BLaER1 treated with 17β-estradiol and CSF1 and Interleukin-3, amounts not matched to agents 10 nM and 100 nM (cell line): ENCODE measurements around the gene CDKL1.

Experiments
- H3K27ac ChIP-seq, 11 experiments: shearing (Covaris generic); formaldehyde crosslinking; 2 replicates each; pipeline ENCODE4 v1.8.1; 2022
- H3K27me3 ChIP-seq, 11 experiments: shearing (Covaris generic); formaldehyde crosslinking; 2 replicates each; pipeline ENCODE4 v1.8.1; 2022
- H3K36me3 ChIP-seq, 11 experiments: shearing (Covaris generic); formaldehyde crosslinking; 2 replicates each; pipeline ENCODE4 v1.8.1; 2022
- H3K4me1 ChIP-seq, 10 experiments: shearing (Covaris generic); formaldehyde crosslinking; 2 replicates each; pipeline ENCODE4 v1.8.1; 2022
- H3K4me2 ChIP-seq, 11 experiments: shearing (Covaris generic); formaldehyde crosslinking; 2 replicates each; pipeline ENCODE4 v1.8.1; 2022
- H3K4me3 ChIP-seq, 10 experiments: shearing (Covaris generic); formaldehyde crosslinking; 2 replicates each; pipeline ENCODE4 v1.8.1; 2022
- H3K9ac ChIP-seq, 11 experiments: shearing (Covaris generic); formaldehyde crosslinking; 2 replicates each; pipeline ENCODE4 v1.8.1; 2022
- H3K9me3 ChIP-seq, 11 experiments: shearing (Covaris generic); formaldehyde crosslinking; replicated peaks in 1 of 11; 2 replicates each; pipeline ENCODE4 v1.8.1; 2022
- H4K20me1 ChIP-seq, 11 experiments: shearing (Covaris generic); formaldehyde crosslinking; 2 replicates each; pipeline ENCODE4 v1.8.1; 2022
- Cebpa-rat ChIP-seq, 11 experiments: shearing (Covaris generic); IDR thresholded peaks; 2 replicates each; pipeline ENCODE4 v1.8.1; 2022

Gene CDKL1

GRCh38 chr14:50303744-50304471 is 92.8 kb downstream of the CDKL1 start:
- Histone ChIP-seq H4K20me1 (no peaks in the 10 kb centered on the region), H3K4me3 (no peak overlapping the region), H3K27me3 (no peaks in the 10 kb centered on the region), H3K9ac (no peak overlapping the region), H3K36me3 (peaks cover 0 to 42% (median 25%) of the 10 kb centered on the region in 11 experiments; a peak in 15 of 22 replicates), H3K9me3 (peaks cover 0 to 11% (median 2%) of the 10 kb centered on the region in 11 experiments; a peak in 4 of 22 replicates), H3K4me1 (peaks cover 0 to 9% (median 3%) of the 10 kb centered on the region in 10 experiments; a peak in 7 of 20 replicates), H3K4me2 (peak overlapping the region in 3 of 11 experiments; percentile 10 to 33 (median 16); a peak in 3 of 22 replicates), H3K27ac (no peak overlapping the region)
- no peak; a peak in 1 of 22 replicates for TF ChIP-seq Cebpa-rat (IDR thresholded peaks at IDR 0.05)

- no peak for TF ChIP-seq Cebpa-rat (IDR thresholded peaks at IDR 0.05)
- H3K9me3 ChIP-seq = peaks cover 0 to 11% (median 2%) of the 10 kb centered on the region in 11 experiments; a peak in 4 of 22 replicates
Measured at GRCh38 chr14:50301914-50302313, 94.8 kb downstream of the CDKL1 start.

GRCh38 chr14:50299585-50299984 is 97.1 kb downstream of the CDKL1 start:
- H3K4me3 ChIP-seq = no peak overlapping the region
- H4K20me1 ChIP-seq = no peaks in the 10 kb centered on the region
- peaks cover 0 to 5% (median 2%) of the 10 kb centered on the region in 11 experiments; a peak in 2 of 22 replicates for H3K9me3 ChIP-seq
- H3K9ac ChIP-seq = no peak overlapping the region
- no peak overlapping the region for H3K4me2 ChIP-seq
- TF ChIP-seq Cebpa-rat (IDR thresholded peaks at IDR 0.05) = no peak
- no peak overlapping the region for H3K27ac ChIP-seq
- peaks cover 0 to 47% (median 31%) of the 10 kb centered on the region in 11 experiments; a peak in 15 of 22 replicates for H3K36me3 ChIP-seq
- H3K4me1 ChIP-seq = peaks cover 0 to 9% (median 3%) of the 10 kb centered on the region in 10 experiments; a peak in 7 of 20 replicates
- no peaks in the 10 kb centered on the region for H3K27me3 ChIP-seq

More at GRCh38 chr14:50301914-50302313, 94.8 kb downstream of the CDKL1 start:
- Histone ChIP-seq H3K4me1 (peaks cover 0 to 9% (median 3%) of the 10 kb centered on the region in 10 experiments; a peak in 7 of 20 replicates), H4K20me1 (no peaks in the 10 kb centered on the region), H3K4me3 (no peak overlapping the region), H3K27ac (no peak overlapping the region), H3K9ac (no peak overlapping the region), H3K4me2 (no peak overlapping the region), H3K36me3 (peaks cover 0 to 46% (median 27%) of the 10 kb centered on the region in 11 experiments; a peak in 15 of 22 replicates), H3K27me3 (no peaks in the 10 kb centered on the region)

DNA sequence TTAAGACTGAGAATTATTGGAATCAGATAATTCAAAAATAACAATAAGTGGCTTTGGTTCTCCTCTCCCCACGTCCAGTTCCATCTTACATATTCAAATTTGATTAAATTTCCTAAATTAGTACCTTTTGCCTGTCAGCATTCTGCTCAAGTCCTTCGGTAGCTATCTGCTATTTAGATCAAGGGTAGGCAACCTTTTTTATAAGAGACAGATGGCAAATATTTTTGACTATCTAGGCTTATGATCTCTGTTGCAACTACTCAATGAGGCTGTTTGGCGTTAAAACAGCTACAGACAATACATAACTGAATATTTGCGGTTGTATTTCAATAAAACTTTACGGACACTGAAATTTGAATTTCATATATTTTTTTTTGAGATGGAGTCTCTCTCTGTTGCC is 106.4 kb downstream of the CDKL1 start:
- Histone ChIP-seq H3K9ac (no peak overlapping the region), H3K4me3 (no peak overlapping the region), H3K4me1 (no peaks in the 10 kb centered on the region), H3K4me2 (no peak overlapping the region), H3K27me3 (no peaks in the 10 kb centered on the region), H3K36me3 (peaks cover 18 to 59% (median 38%) of the 10 kb centered on the region in 11 experiments), H3K27ac (no peak overlapping the region), H3K9me3 (peaks cover 8 to 26% (median 21%) of the 10 kb centered on the region in 11 experiments; a peak in 20 of 22 replicates), H4K20me1 (no peaks in the 10 kb centered on the region)
- no peak for TF ChIP-seq Cebpa-rat (IDR thresholded peaks at IDR 0.05)

- Histone ChIP-seq H3K4me1 (no peaks in the 10 kb centered on the region), H3K4me2 (no peak overlapping the region), H3K4me3 (no peak overlapping the region), H3K27me3 (no peaks in the 10 kb centered on the region), H3K27ac (no peak overlapping the region), H3K9ac (no peak overlapping the region), H3K36me3 (peaks cover 11 to 58% (median 28%) of the 10 kb centered on the region in 11 experiments; a peak in 21 of 22 replicates), H4K20me1 (no peaks in the 10 kb centered on the region), H3K9me3 (peaks cover 8 to 24% (median 21%) of the 10 kb centered on the region in 11 experiments; a peak in 20 of 22 replicates)
- TF ChIP-seq Cebpa-rat (IDR thresholded peaks at IDR 0.05) = no peak
Measured at GRCh38 chr14:50288146-50288545, 108.5 kb downstream of the CDKL1 start.

DNA sequence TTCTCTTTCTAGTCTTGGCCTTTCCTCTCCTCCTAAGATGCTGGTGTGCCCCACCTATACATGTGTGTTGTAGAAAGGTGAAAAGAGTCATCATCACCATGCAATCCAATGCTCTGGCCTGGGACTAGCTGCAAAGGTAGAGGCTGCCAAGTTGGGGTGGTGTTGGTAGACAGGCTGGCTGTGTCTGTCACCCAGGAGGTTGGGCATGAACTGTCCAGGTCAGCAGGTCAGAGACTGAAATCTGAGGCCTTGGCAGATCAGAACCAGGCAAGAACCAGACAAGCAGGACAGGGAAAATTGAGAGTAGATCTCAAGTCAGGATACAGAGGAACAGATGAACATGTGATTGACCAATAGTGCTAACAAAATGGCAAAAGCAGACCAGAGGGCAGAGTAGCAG is 110.8 kb downstream of the CDKL1 start:
- peaks cover 0 to 2% (median 0%) of the 10 kb centered on the region in 11 experiments; a peak in 4 of 22 replicates for H3K9me3 ChIP-seq
- H3K4me1 ChIP-seq = no peaks in the 10 kb centered on the region

More for the DNA sequence above, 110.8 kb downstream of the CDKL1 start:
- H3K4me2 ChIP-seq = no peak overlapping the region
- H4K20me1 ChIP-seq = no peaks in the 10 kb centered on the region
- H3K36me3 ChIP-seq = peaks cover 0 to 59% (median 22%) of the 10 kb centered on the region in 11 experiments; a peak in 17 of 22 replicates
- no peak overlapping the region for H3K4me3 ChIP-seq
- no peaks in the 10 kb centered on the region for H3K27me3 ChIP-seq
- no peak for TF ChIP-seq Cebpa-rat (IDR thresholded peaks at IDR 0.05)
- H3K9ac ChIP-seq = no peak overlapping the region
- H3K27ac ChIP-seq = no peak overlapping the region
